H1 (cell line): ENCODE measurements around the gene CHD6. TPM values are rescaled to one million over a fixed set of nuclear protein-coding genes. Genes with fewer than 3 reads are reported as not detected.

Source experiments
- CTCF ChIA-PET: fragments of 300-600 bp; sonication (Branson Sonifier 250); formaldehyde crosslinking; loops from one replicate; lab custom pipeline; 2021; ENCODE audit not compliant: partially characterized antibody; lab: Charles Lee
- POLR2A ChIA-PET: fragments of 300-600 bp; sonication (Branson Sonifier 250); formaldehyde crosslinking; loops from one replicate; lab custom pipeline; 2021; ENCODE audit warnings: inconsistent platforms; ENCODE audit not compliant: partially characterized antibody; lab: Charles Lee
- DNase-seq, 2 experiments: peaks; one replicate each; pipeline versions ENCODE4 v3.0.0 to v3.0.0-alpha.2; 2010 to 2022; ENCODE audit warnings: low spot score in 2 of 2, low read depth in 1 of 2, mixed read lengths in 1 of 2
- FAIRE-seq: peaks from 2 replicates; lab custom pipeline; 2011; peaks lifted over from hg19 to GRCh38; lab: Jason Lieb, UNC
- H2AFZ ChIP-seq: 2 replicates; pipeline ENCODE4 v1.8.1; 2012; ENCODE audit warnings: low read length, inconsistent platforms
- H2AK5ac ChIP-seq: 2 replicates; pipeline ENCODE4 v1.6.1; 2013; ENCODE audit warnings: low read depth, low read length
- H2BK120ac ChIP-seq: replicated peaks from 2 replicates; pipeline ENCODE3; 2013; ENCODE audit warnings: low read depth, low read length, inconsistent platforms
- H2BK12ac ChIP-seq: 2 replicates; pipeline ENCODE4 v1.6.1; 2013; ENCODE audit warnings: low read depth, low read length
- H2BK15ac ChIP-seq: 2 replicates; pipeline ENCODE4 v1.6.1; 2013; ENCODE audit warnings: low read length
- H2BK20ac ChIP-seq: 2 replicates; pipeline ENCODE4 v1.6.1; 2013; ENCODE audit warnings: low read length
- H2BK5ac ChIP-seq: 2 replicates; pipeline ENCODE4 v1.6.1; 2013; ENCODE audit warnings: low read depth, low read length
- H3K14ac ChIP-seq: 2 replicates; pipeline ENCODE4 v1.6.1; 2013; ENCODE audit warnings: inconsistent platforms; ENCODE audit not compliant: insufficient read length
- H3K18ac ChIP-seq: 2 replicates; pipeline ENCODE4 v1.6.1; 2013; ENCODE audit warnings: low read length; ENCODE audit errors: extremely low read depth
- H3K23ac ChIP-seq: 2 replicates; pipeline ENCODE4 v1.6.1; 2013; ENCODE audit warnings: inconsistent platforms; ENCODE audit not compliant: insufficient read length
- H3K23me2 ChIP-seq: 2 replicates; pipeline ENCODE4 v1.6.1; 2013; ENCODE audit warnings: low read depth, low read length
- H3K27ac ChIP-seq: 2 replicates; pipeline ENCODE4 v1.6.1; 2011; ENCODE audit warnings: low read depth, low read length, inconsistent platforms
- H3K27me3 ChIP-seq, 4 experiments: replicated peaks in 1 of 4; 1 replicate in 1 of 4; 2 replicates in 3 of 4; pipeline versions ENCODE4 v1.6.1 to v1.8.1; 2011 to 2013; ENCODE audit warnings: low read length in 3 of 4, mild to moderate bottlenecking in 3 of 4, inconsistent platforms in 2 of 4, mixed read lengths in 2 of 4, moderate library complexity in 1 of 4; ENCODE audit not compliant: control insufficient read depth in 3 of 4, insufficient read depth in 3 of 4; ENCODE audit errors: extremely low read depth in 1 of 4
- H3K36me3 ChIP-seq, 4 experiments: 2 replicates each; pipeline versions ENCODE4 v1.6.1 to v1.8.1; 2011 to 2013; ENCODE audit warnings: mild to moderate bottlenecking in 4 of 4, low read length in 3 of 4, moderate library complexity in 2 of 4, control low read depth in 1 of 4, inconsistent platforms in 1 of 4; ENCODE audit not compliant: insufficient read depth in 4 of 4, control insufficient read depth in 2 of 4
- H3K4ac ChIP-seq: replicated peaks from 2 replicates; pipeline ENCODE3; 2013; ENCODE audit warnings: low read length, low read depth, mixed read lengths, inconsistent platforms; ENCODE audit not compliant: insufficient read length
- H3K4me1 ChIP-seq, 4 experiments: replicated peaks in 1 of 4; 1 replicate in 1 of 4; 2 replicates in 3 of 4; pipeline versions ENCODE4 v1.6.1 to v1.8.1; 2011 to 2013; ENCODE audit warnings: low read length in 3 of 4, inconsistent platforms in 2 of 4, mixed read lengths in 1 of 4; ENCODE audit not compliant: insufficient read depth in 4 of 4, control insufficient read depth in 3 of 4
- H3K4me2 ChIP-seq, 2 experiments: 2 replicates each; pipeline versions ENCODE4 v1.6.1 to v1.8.1; 2011 to 2013; ENCODE audit warnings: low read depth in 2 of 2, low read length in 2 of 2, control low read depth in 1 of 2, inconsistent platforms in 1 of 2, mild to moderate bottlenecking in 1 of 2; ENCODE audit not compliant: insufficient read depth in 1 of 2
- H3K4me3 ChIP-seq, 4 experiments: fragments of 200-600, 300-600 bp in 1 of 4; sonication (generic), shearing (Covaris generic), sonication (Bioruptor Twin) in 1 of 4; 2 replicates each; pipeline versions ENCODE4 v1.5.1 to v1.8.1; 2011 to 2016; ENCODE audit warnings: low read length in 4 of 4, low read depth in 3 of 4, control low read depth in 2 of 4, inconsistent platforms in 2 of 4, mild to moderate bottlenecking in 2 of 4, mixed read lengths in 1 of 4, moderate library complexity in 1 of 4; ENCODE audit not compliant: insufficient read depth in 2 of 4; ENCODE audit errors: extremely low read depth in 1 of 4
- H3K56ac ChIP-seq: replicated peaks from 2 replicates; pipeline ENCODE3; 2013; ENCODE audit warnings: low read depth, mild to moderate bottlenecking, mixed read lengths, low read length, inconsistent platforms; ENCODE audit not compliant: insufficient read length
- H3K79me1 ChIP-seq: 2 replicates; pipeline ENCODE4 v1.6.1; 2013; ENCODE audit warnings: low read depth, low read length, control low read depth
- H3K79me2 ChIP-seq, 2 experiments: 2 replicates each; pipeline versions ENCODE4 v1.6.1 to v1.8.1; 2012 to 2013; ENCODE audit warnings: low read length in 2 of 2, mild to moderate bottlenecking in 2 of 2, inconsistent platforms in 1 of 2; ENCODE audit not compliant: insufficient read depth in 2 of 2, control insufficient read depth in 1 of 2
- H3K9ac ChIP-seq, 4 experiments: replicated peaks in 1 of 4; 1 replicate in 1 of 4; 2 replicates in 3 of 4; pipeline versions ENCODE4 v1.6.1 to v1.8.1; 2011 to 2013; ENCODE audit warnings: low read depth in 3 of 4, low read length in 3 of 4, control low read depth in 2 of 4, mild to moderate bottlenecking in 2 of 4, moderate library complexity in 2 of 4, inconsistent platforms in 1 of 4; ENCODE audit errors: extremely low read depth in 1 of 4
- H3K9me3 ChIP-seq, 2 experiments: 2 replicates each; pipeline versions ENCODE4 v1.6.1 to v1.8.1; 2012 to 2013; ENCODE audit warnings: mild to moderate bottlenecking in 2 of 2, moderate library complexity in 2 of 2, control low read depth in 1 of 2, inconsistent platforms in 1 of 2, low read depth in 1 of 2, low read length in 1 of 2, mixed read lengths in 1 of 2; ENCODE audit not compliant: insufficient read depth in 2 of 2
- H4K20me1 ChIP-seq, 2 experiments: replicated peaks in 1 of 2; 2 replicates each; pipeline versions ENCODE3 to v1.8.1; 2011 to 2013; ENCODE audit warnings: inconsistent platforms in 2 of 2, low read length in 2 of 2, mild to moderate bottlenecking in 1 of 2; ENCODE audit not compliant: insufficient read depth in 2 of 2, control insufficient read depth in 1 of 2
- H4K5ac ChIP-seq: 2 replicates; pipeline ENCODE4 v1.6.1; 2013; ENCODE audit warnings: low read length, low read depth, mixed read lengths, inconsistent platforms; ENCODE audit not compliant: insufficient read length
- H4K8ac ChIP-seq: 2 replicates; pipeline ENCODE4 v1.8.0; 2013; ENCODE audit warnings: mild to moderate bottlenecking, moderate library complexity, low read length, inconsistent platforms; ENCODE audit not compliant: insufficient read depth; ENCODE audit errors: extremely low read depth
- H4K91ac ChIP-seq: replicated peaks from 2 replicates; pipeline ENCODE3; 2013; ENCODE audit warnings: low read length, mixed read lengths, inconsistent platforms; ENCODE audit not compliant: insufficient read length
- ZNF274 ChIP-seq: IDR thresholded peaks from 2 replicates; pipeline ENCODE4 v1.7.0; 2012; ENCODE audit warnings: low read length, borderline replicate concordance; ENCODE audit errors: extremely low read depth
- WGBS, 2 experiments: shearing (Covaris generic) in 1 of 2; methylation state at CpG; one replicate each; pipeline versions ENCODE4 v1.1.6 to v1.1.7; 2013 to 2015; ENCODE audit warnings: low lambda C conversion rate in 2 of 2, mixed read lengths in 2 of 2, inconsistent platforms in 1 of 2, low coverage in 1 of 2, missing lambda C conversion rate in 1 of 2; ENCODE audit not compliant: insufficient replicate concordance in 2 of 2, insufficient coverage in 1 of 2, insufficient read length in 1 of 2; ENCODE audit errors: extremely low coverage in 1 of 2, missing lambda C conversion rate in 1 of 2; 5-methylcytosine and 5-hydroxymethylcytosine counted together
- polyA plus RNA-seq, 7 experiments: library from polyadenylated mRNA; depleted of rRNA in 3 of 7; stranded (reverse) in 5 of 7; unstranded in 2 of 7; fragments of >200 nt in 5 of 7; fragments of 200-250 nt in 2 of 7; gene quantifications; 1 replicate in 5 of 7; 2 replicates in 1 of 7; 4 replicates in 1 of 7; pipeline versions ENCODE4 v1.2.1 to v1.2.3, GENCODE V29; 2011 to 2013; ENCODE audit warnings: missing spikeins in 2 of 7, mixed read lengths in 2 of 7
- total RNA-seq: library from RNA; stranded (reverse); fragmentation: NEBNext Ultra II Directional; extraction: Animal tissue kit (Norgen Biotek cat#: 25700); gene quantifications from 2 replicates; pipeline ENCODE4 v1.2.1, GENCODE V29; 2021

The CHD6 gene
- total and polyA plus RNA-seq, 2 of the 8 experiments (the other 6 are each of a cell fraction or from before 2014, with no cell fraction given): 11.1 to 62.9 TPM

DNA sequence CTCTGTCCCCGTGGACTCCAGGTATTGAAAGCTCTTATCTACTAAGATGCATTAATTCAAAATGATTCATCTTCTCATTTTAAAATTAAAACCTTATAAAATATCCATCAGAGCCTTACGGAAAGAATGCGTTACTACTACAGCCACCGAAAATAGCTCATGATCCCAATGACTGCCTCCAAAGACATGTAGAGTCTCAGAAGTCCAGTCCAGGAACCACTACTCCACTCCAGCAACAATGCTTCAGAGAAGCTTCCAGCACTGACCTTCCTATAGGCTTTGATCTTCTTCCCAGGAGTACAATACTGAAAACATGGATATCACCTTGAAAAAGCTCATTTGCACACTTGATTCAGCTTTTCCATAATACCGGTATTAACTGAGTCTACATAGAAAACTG is 94.3 kb downstream of the CHD6 start:
- Histone ChIP-seq H3K4me2 (no peak overlapping the region), H4K5ac (no peak overlapping the region), H3K14ac (no peak overlapping the region), H4K91ac (no peak overlapping the region), H3K18ac (no peak overlapping the region), H3K27me3 (no peaks in the 10 kb centered on the region), H2BK20ac (no peak overlapping the region), H3K36me3 (no peaks in the 10 kb centered on the region; a peak in 2 of 8 replicates), H2BK15ac (no peak overlapping the region), H3K27ac (no peak overlapping the region), H3K23me2 (no peaks in the 10 kb centered on the region), H2BK5ac (no peak overlapping the region), H4K20me1 (peaks cover 0 to 7% of the 10 kb centered on the region in 2 experiments), H4K8ac (no peak overlapping the region), H3K4ac (no peak overlapping the region), H3K79me1 (peaks cover 2% of the 10 kb centered on the region; the same call in 1 of the 2 replicates), H2AFZ (no peak overlapping the region), H2BK12ac (no peak overlapping the region), H3K4me3 (no peak overlapping the region), H2AK5ac (no peak overlapping the region), H2BK120ac (no peak overlapping the region), H3K9me3 (no peaks in the 10 kb centered on the region), H3K56ac (no peak overlapping the region), H3K9ac (no peak overlapping the region), H3K23ac (no peak overlapping the region), H3K79me2 (peaks cover 0 to 58% of the 10 kb centered on the region in 2 experiments; a peak in 3 of 4 replicates), H3K4me1 (no peaks in the 10 kb centered on the region)
- DNase-seq (no peak), FAIRE-seq (no peak)
- 87% methylated on average over 5 of the region's 5 CpGs; no CpG with 5 or more reads in 1 of the 2 experiments for WGBS, 2 experiments
- ChIA-PET POLR2A (interaction anchor here (0.5 kb wide), 1 partner anchor 59 kb away, joined by 3 read pairs; no protein-coding TSS in a partner anchor), CTCF (no interaction called here)
- no peak for TF ChIP-seq ZNF274
